Muscle layer of duodenum (tissue), 2 donors: ENCODE data around the gene FARS2.
"Not testable (repeated sequence)": the region's sequence is repeated elsewhere in the genome, so short reads cannot be mapped to it uniquely, and the experiment has no call there.

Source experiments
- H3K27ac ChIP-seq: one replicate; pipeline ENCODE4 v1.7.0; 2013; ENCODE audit warnings: mild to moderate bottlenecking, low read length
- H3K27me3 ChIP-seq: one replicate; pipeline ENCODE4 v1.7.0; 2013; ENCODE audit warnings: low read depth, mild to moderate bottlenecking, control low read depth, low read length
- H3K36me3 ChIP-seq, 2 donors: one replicate each; pipeline ENCODE4 v1.7.0; 2013; ENCODE audit warnings: low read length in 2 of 2, control low read depth in 1 of 2, mild to moderate bottlenecking in 1 of 2; ENCODE audit not compliant: insufficient read depth in 2 of 2, control insufficient read depth in 1 of 2
- H3K4me1 ChIP-seq, 2 donors: one replicate each; pipeline ENCODE4 v1.7.0; 2013; ENCODE audit warnings: low read length in 2 of 2, mild to moderate bottlenecking in 2 of 2, control low read depth in 1 of 2, moderate library complexity in 1 of 2; ENCODE audit not compliant: insufficient read depth in 2 of 2, control insufficient read depth in 1 of 2
- H3K4me3 ChIP-seq, 2 donors: one replicate each; pipeline ENCODE4 v1.7.0; 2013; ENCODE audit warnings: low read length in 2 of 2, low read depth in 1 of 2, mild to moderate bottlenecking in 1 of 2
- H3K9me3 ChIP-seq, 2 donors: one replicate each; pipeline ENCODE4 v1.7.0; 2013; ENCODE audit warnings: low read length in 2 of 2, control low read depth in 1 of 2, mild to moderate bottlenecking in 1 of 2; ENCODE audit not compliant: control insufficient read depth in 1 of 2
- donor health status: healthy.

Gene FARS2

GRCh38 chr6:5547556-5547955 is 286.2 kb downstream of the FARS2 start:
- Histone ChIP-seq H3K27me3 (no peaks in the 10 kb centered on the region), H3K4me3 (no peak overlapping the region), H3K27ac (no peak overlapping the region), H3K4me1 (no peaks in the 10 kb centered on the region), H3K36me3 (peaks cover 0 to 17% of the 10 kb centered on the region in 2 donors), H3K9me3 (peaks cover 0 to 7% of the 10 kb centered on the region in 2 donors)

GRCh38 chr6:5550631-5551030 is 289.3 kb downstream of the FARS2 start:
- Histone ChIP-seq H3K27me3 (no peaks in the 10 kb centered on the region), H3K36me3 (peaks cover 0 to 17% of the 10 kb centered on the region in 2 donors), H3K27ac (no peak overlapping the region), H3K9me3 (peaks cover 0 to 7% of the 10 kb centered on the region in 2 donors), H3K4me1 (no peaks in the 10 kb centered on the region), H3K4me3 (no peak overlapping the region)

- Histone ChIP-seq H3K36me3 (peaks cover 0 to 15% of the 10 kb centered on the region in 2 donors), H3K27ac (no peak overlapping the region), H3K4me1 (no peaks in the 10 kb centered on the region), H3K9me3 (peaks cover 0 to 7% of the 10 kb centered on the region in 2 donors), H3K4me3 (no peak overlapping the region), H3K27me3 (no peaks in the 10 kb centered on the region)
These were observed 290.9 kb downstream of the FARS2 start for GRCh38 chr6:5552243-5552642.

- Histone ChIP-seq H3K4me3 (no peak overlapping the region), H3K9me3 (peaks cover 0 to 7% of the 10 kb centered on the region in 2 donors), H3K36me3 (peaks cover 0 to 5% of the 10 kb centered on the region in 2 donors)
These were observed 292.5 kb downstream of the FARS2 start for GRCh38 chr6:5553767-5554166.

GRCh38 chr6:5554226-5554625 is 292.9 kb downstream of the FARS2 start:
- Histone ChIP-seq H3K36me3 (peaks cover 0 to 5% of the 10 kb centered on the region in 2 donors), H3K9me3 (peaks cover 0 to 7% of the 10 kb centered on the region in 2 donors), H3K27me3 (no peaks in the 10 kb centered on the region)

More at GRCh38 chr6:5553767-5554166, 292.5 kb downstream of the FARS2 start:
- Histone ChIP-seq H3K27me3 (no peaks in the 10 kb centered on the region), H3K4me1 (no peaks in the 10 kb centered on the region), H3K27ac (no peak overlapping the region)

GRCh38 chr6:5556011-5556410 is 294.7 kb downstream of the FARS2 start:
- no peaks in the 10 kb centered on the region for H3K9me3 ChIP-seq
- H3K4me3 ChIP-seq = no peak overlapping the region
- no peaks in the 10 kb centered on the region for H3K36me3 ChIP-seq
- H3K27ac ChIP-seq = no peak overlapping the region
- H3K4me1 ChIP-seq = no peaks in the 10 kb centered on the region
- H3K27me3 ChIP-seq = no peaks in the 10 kb centered on the region

More at GRCh38 chr6:5554226-5554625, 292.9 kb downstream of the FARS2 start:
- Histone ChIP-seq H3K4me3 (no peak overlapping the region), H3K4me1 (no peaks in the 10 kb centered on the region), H3K27ac (no peak overlapping the region)

- Histone ChIP-seq H3K27me3 (no peaks in the 10 kb centered on the region), H3K9me3 (no peaks in the 10 kb centered on the region), H3K4me3 (no peak overlapping the region), H3K4me1 (no peaks in the 10 kb centered on the region), H3K36me3 (no peaks in the 10 kb centered on the region), H3K27ac (no peak overlapping the region)
These were observed 296.2 kb downstream of the FARS2 start for GRCh38 chr6:5557506-5557905.

- Histone ChIP-seq H3K27me3 (no peaks in the 10 kb centered on the region), H3K27ac (no peak overlapping the region), H3K4me1 (no peaks in the 10 kb centered on the region), H3K36me3 (no peaks in the 10 kb centered on the region), H3K4me3 (no peak overlapping the region), H3K9me3 (no peaks in the 10 kb centered on the region)
These were observed 298.3 kb downstream of the FARS2 start for GRCh38 chr6:5559651-5560050.

GRCh38 chr6:5562277-5562676 is 301.0 kb downstream of the FARS2 start:
- Histone ChIP-seq H3K4me3 (no peak overlapping the region), H3K36me3 (no peaks in the 10 kb centered on the region), H3K4me1 (no peaks in the 10 kb centered on the region), H3K27me3 (no peaks in the 10 kb centered on the region), H3K9me3 (no peaks in the 10 kb centered on the region), H3K27ac (no peak overlapping the region)

- Histone ChIP-seq H3K27me3 (no peaks in the 10 kb centered on the region), H3K36me3 (no peaks in the 10 kb centered on the region), H3K4me1 (no peaks in the 10 kb centered on the region), H3K27ac (no peak overlapping the region), H3K9me3 (no peaks in the 10 kb centered on the region), H3K4me3 (no peak overlapping the region)
These were observed 301.8 kb downstream of the FARS2 start for GRCh38 chr6:5563086-5563485.

GRCh38 chr6:5564746-5565145 is 303.4 kb downstream of the FARS2 start:
- H3K4me3 ChIP-seq = not testable (repeated sequence)

GRCh38 chr6:5565971-5566370 is 304.7 kb downstream of the FARS2 start:
- no peaks in the 10 kb centered on the region for H3K27me3 ChIP-seq
- H3K4me3 ChIP-seq = no peak overlapping the region
- H3K36me3 ChIP-seq = no peaks in the 10 kb centered on the region
- no peak overlapping the region for H3K27ac ChIP-seq
- H3K4me1 ChIP-seq = no peaks in the 10 kb centered on the region
- H3K9me3 ChIP-seq = no peaks in the 10 kb centered on the region

More at GRCh38 chr6:5564746-5565145, 303.4 kb downstream of the FARS2 start:
- H3K36me3 ChIP-seq, H3K4me1 ChIP-seq, H3K9me3 ChIP-seq, H3K27ac ChIP-seq, H3K27me3 ChIP-seq: not testable (repeated sequence)
